Smooth muscle cell (in vitro differentiated cells): ENCODE measurements around the gene CMBL. TPM values are rescaled to one million over a fixed set of nuclear protein-coding genes. Genes with fewer than 3 reads are reported as not detected.

Experiments used
- DNase-seq: peaks from one replicate; lab custom pipeline; 2025; ENCODE audit not compliant: unreplicated experiment; lab: John Stamatoyannopoulos, UW
- H2AFZ ChIP-seq: fragments of 200-600 bp; sonication (generic); 2 replicates; pipeline ENCODE4 v1.6.0; 2016; ENCODE audit warnings: antibody characterized with exemption, low read depth, mild to moderate bottlenecking
- H3F3A ChIP-seq: fragments of 200-600 bp; sonication (generic); 2 replicates; pipeline ENCODE4 v1.6.0; 2017; ENCODE audit warnings: antibody characterized with exemption, low read depth
- H3K27ac ChIP-seq: fragments of 200-600 bp; sonication (generic); 2 replicates; pipeline ENCODE4 v1.5.1; 2016; ENCODE audit warnings: low read depth, mild to moderate bottlenecking
- H3K27me3 ChIP-seq: fragments of 200-600 bp; sonication (generic); 2 replicates; pipeline ENCODE4 v1.6.1; 2016; ENCODE audit warnings: low read depth, mild to moderate bottlenecking
- H3K36me3 ChIP-seq: fragments of 200-600 bp; sonication (generic); 2 replicates; pipeline ENCODE4 v1.5.1; 2016; ENCODE audit warnings: low read depth
- H3K4me1 ChIP-seq: fragments of 200-600 bp; sonication (generic); 2 replicates; pipeline ENCODE4 v1.5.1; 2016; ENCODE audit warnings: low read depth
- H3K4me2 ChIP-seq: fragments of 200-600 bp; sonication (generic); 2 replicates; pipeline ENCODE4 v1.6.0; 2016; ENCODE audit warnings: mild to moderate bottlenecking
- H3K4me3 ChIP-seq: fragments of 200-600 bp; sonication (generic); 2 replicates; pipeline ENCODE4 v1.5.1; 2016; ENCODE audit warnings: mild to moderate bottlenecking
- H3K79me2 ChIP-seq: fragments of 200-600 bp; sonication (generic); 2 replicates; pipeline ENCODE4 v1.6.0; 2016; ENCODE audit warnings: low read depth, mild to moderate bottlenecking
- H3K9ac ChIP-seq: fragments of 200-600 bp; sonication (generic); 2 replicates; pipeline ENCODE4 v1.6.0; 2016; ENCODE audit warnings: low read depth
- H3K9me3 ChIP-seq: fragments of 200-600 bp; sonication (generic); replicated peaks from 2 replicates; pipeline ENCODE4 v1.5.1; 2016; ENCODE audit warnings: low read depth
- H4K20me1 ChIP-seq: fragments of 200-600 bp; sonication (generic); 2 replicates; pipeline ENCODE4 v1.6.0; 2016; ENCODE audit warnings: low read depth
- WGBS: methylation state at CpG from one replicate; pipeline ENCODE4 v1.1.7; 2016; ENCODE audit warnings: low lambda C conversion rate; 5-methylcytosine and 5-hydroxymethylcytosine counted together
- polyA plus RNA-seq: library from polyadenylated mRNA; unstranded; fragments of >200 nt; fragmentation: Nextera tagmentation; extraction: Ambion mirVana; gene quantifications from 2 replicates; pipeline ENCODE4 v1.2.1, GENCODE V29; 2016
- total RNA-seq: library from RNA; depleted of rRNA; stranded (reverse); fragments of >200 nt; gene quantifications from 2 replicates; pipeline ENCODE4 v1.2.3, GENCODE V29; 2014
- TF ChIP-seq, protein P1 (sequence below): fragments of 200-600 bp; sonication (generic); IDR thresholded peaks from 2 replicates; pipeline ENCODE4 v1.5.1; 2017; ENCODE audit warnings: borderline replicate concordance, mild to moderate bottlenecking, antibody characterized with exemption; ENCODE audit not compliant: insufficient read depth, poor library complexity, severe bottlenecking

CMBL gene
- total and polyA plus RNA-seq, 2 experiments from 2014 or later = 6.3 to 12.0 TPM

DNA sequence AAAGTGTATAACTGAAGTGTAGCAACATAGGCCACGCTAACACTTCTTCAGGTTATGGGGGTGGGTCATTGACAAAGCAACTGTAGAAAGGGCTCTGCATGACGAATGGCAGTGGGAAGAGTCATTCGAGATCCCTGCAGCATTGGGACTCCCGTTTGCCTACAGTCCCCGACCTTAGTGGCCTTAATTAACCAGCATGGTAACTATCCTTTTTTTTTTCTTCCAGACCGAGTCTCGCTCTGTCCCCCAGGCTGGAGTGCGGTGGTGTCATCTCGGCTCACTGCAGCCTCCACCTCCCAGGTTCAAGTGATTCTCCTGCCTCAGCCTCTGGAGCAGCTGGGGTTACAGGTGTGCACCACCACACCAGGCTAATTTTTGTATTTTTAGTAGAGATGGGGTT is 14.2 kb upstream of the CMBL start:
- no peaks in the 10 kb centered on the region for H3K27me3 ChIP-seq
- TF ChIP-seq, protein P1, sequence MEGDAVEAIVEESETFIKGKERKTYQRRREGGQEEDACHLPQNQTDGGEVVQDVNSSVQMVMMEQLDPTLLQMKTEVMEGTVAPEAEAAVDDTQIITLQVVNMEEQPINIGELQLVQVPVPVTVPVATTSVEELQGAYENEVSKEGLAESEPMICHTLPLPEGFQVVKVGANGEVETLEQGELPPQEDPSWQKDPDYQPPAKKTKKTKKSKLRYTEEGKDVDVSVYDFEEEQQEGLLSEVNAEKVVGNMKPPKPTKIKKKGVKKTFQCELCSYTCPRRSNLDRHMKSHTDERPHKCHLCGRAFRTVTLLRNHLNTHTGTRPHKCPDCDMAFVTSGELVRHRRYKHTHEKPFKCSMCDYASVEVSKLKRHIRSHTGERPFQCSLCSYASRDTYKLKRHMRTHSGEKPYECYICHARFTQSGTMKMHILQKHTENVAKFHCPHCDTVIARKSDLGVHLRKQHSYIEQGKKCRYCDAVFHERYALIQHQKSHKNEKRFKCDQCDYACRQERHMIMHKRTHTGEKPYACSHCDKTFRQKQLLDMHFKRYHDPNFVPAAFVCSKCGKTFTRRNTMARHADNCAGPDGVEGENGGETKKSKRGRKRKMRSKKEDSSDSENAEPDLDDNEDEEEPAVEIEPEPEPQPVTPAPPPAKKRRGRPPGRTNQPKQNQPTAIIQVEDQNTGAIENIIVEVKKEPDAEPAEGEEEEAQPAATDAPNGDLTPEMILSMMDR = no peak
- H4K20me1 ChIP-seq = no peaks in the 10 kb centered on the region
- WGBS = 93% methylated on average over 9 of the region's 9 CpGs
- H2AFZ ChIP-seq = no peak overlapping the region
- no peaks in the 10 kb centered on the region for H3K79me2 ChIP-seq
- no peaks in the 10 kb centered on the region for H3K9me3 ChIP-seq
- no peak for DNase-seq
- no peak overlapping the region for H3K9ac ChIP-seq
- H3K27ac ChIP-seq = no peak overlapping the region
- H3K4me3 ChIP-seq = no peak overlapping the region
- H3K4me1 ChIP-seq = no peaks in the 10 kb centered on the region
- peaks cover 7% of the 10 kb centered on the region for H3F3A ChIP-seq
- H3K4me2 ChIP-seq = no peak overlapping the region
- H3K36me3 ChIP-seq = no peaks in the 10 kb centered on the region

DNA sequence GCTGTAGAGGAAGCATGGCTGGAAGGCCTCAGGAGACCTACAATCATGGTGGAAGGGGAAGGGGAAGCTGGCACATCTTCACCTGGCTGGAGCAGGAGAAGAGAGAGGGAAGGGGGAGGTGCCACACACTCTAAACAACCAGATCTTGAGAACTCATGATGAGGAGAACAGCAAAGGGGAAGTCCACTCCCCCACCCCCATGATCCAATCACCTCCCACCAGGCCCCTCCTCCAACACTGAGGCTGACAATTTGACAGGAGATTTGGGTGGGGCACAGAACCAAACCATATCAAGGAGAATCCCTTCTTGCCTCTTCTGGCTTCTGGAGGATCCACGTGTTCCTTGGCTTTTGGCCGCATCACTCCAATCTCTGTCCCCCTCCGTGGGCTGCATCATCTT is 13.1 kb upstream of the CMBL start:
- TF ChIP-seq, protein P1 = no peak
- no peaks in the 10 kb centered on the region for H3K36me3 ChIP-seq
- no peaks in the 10 kb centered on the region for H3K4me1 ChIP-seq
- no peak overlapping the region for H2AFZ ChIP-seq
- WGBS = 82% methylated on average over 3 of the region's 3 CpGs
- no peaks in the 10 kb centered on the region for H4K20me1 ChIP-seq
- no peak overlapping the region for H3K27ac ChIP-seq
- H3K9ac ChIP-seq = no peak overlapping the region
- H3K4me3 ChIP-seq = no peak overlapping the region
- DNase-seq = no peak
- no peaks in the 10 kb centered on the region for H3K9me3 ChIP-seq
- no peaks in the 10 kb centered on the region for H3K79me2 ChIP-seq
- H3K4me2 ChIP-seq = no peak overlapping the region
- H3K27me3 ChIP-seq = no peaks in the 10 kb centered on the region
- H3F3A ChIP-seq = peaks cover 7% of the 10 kb centered on the region

DNA sequence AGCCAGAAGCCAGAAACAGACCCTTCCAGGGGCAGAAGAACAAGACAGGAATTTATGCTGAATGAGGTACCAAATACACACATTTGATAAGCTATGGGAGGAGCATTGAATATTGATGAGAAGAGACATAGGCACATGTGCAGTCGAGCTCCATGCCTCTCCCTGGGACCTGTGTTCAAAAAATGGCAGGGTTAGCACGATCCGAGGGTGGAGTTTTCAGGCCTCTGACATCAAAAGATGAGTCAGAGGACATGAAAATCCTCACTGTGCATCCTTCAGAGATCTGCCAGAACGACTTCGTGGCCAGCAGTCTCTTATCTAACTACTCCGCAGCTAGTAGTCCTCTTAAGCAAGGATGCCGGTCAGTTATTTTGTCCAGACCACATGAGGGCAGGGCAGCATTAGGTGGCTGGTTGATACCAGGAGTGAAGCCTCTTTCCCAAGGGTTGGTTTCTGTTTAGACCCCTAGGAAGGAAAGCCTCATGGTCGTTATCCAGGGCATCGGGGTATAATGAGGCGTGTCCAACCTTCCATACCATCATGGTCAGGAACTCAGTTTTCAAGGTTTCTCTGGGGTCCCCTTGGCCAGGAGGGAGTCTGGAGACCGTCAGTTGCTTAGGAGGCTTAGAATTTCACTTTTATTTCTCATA is 11.6 kb upstream of the CMBL start:
- no peak overlapping the region for H2AFZ ChIP-seq
- H3K36me3 ChIP-seq = no peaks in the 10 kb centered on the region
- H4K20me1 ChIP-seq = no peaks in the 10 kb centered on the region
- peak overlapping the region; percentile 33 for H3K4me2 ChIP-seq
- no peaks in the 10 kb centered on the region for H3K4me1 ChIP-seq
- 42% methylated on average over 11 of the region's 11 CpGs for WGBS
- no peak for DNase-seq
- no peaks in the 10 kb centered on the region for H3K27me3 ChIP-seq
- TF ChIP-seq, protein P1 = no peak
- no peaks in the 10 kb centered on the region for H3K79me2 ChIP-seq
- no peak overlapping the region for H3K4me3 ChIP-seq
- no peak overlapping the region for H3K27ac ChIP-seq
- H3K9ac ChIP-seq = no peak overlapping the region
- H3K9me3 ChIP-seq = no peaks in the 10 kb centered on the region
- peaks cover 7% of the 10 kb centered on the region for H3F3A ChIP-seq
